ENCODE data around the gene NAPA. TPM values are rescaled to one million over a fixed set of nuclear protein-coding genes. Genes with fewer than 3 reads are reported as not detected.
A peak's percentile ranks its signal among the peaks of the same experiment; 100 is the strongest.

NAPA gene
- total RNA-seq, 1 experiment from 2014 or later = 61.3 TPM

- ChIA-PET POLR2A (interaction anchor here (1.0 kb wide), 1 partner anchor 16 kb away, joined by 3 read pairs; the partner anchor contains the start of gene KPTN), CTCF (interaction anchor here (0.6 to 2.5 kb wide), 7 partner anchors 31 to 298 kb away, joined by 3 to 20 read pairs (median 6); partner anchors contain the start of genes EHD2 and NAPA)
- H3K4me3 Mint-ChIP-seq = no peak overlapping the region
- peaks cover 44% of the 10 kb centered on the region for H3K4me1 Mint-ChIP-seq
- no peak overlapping the region for H3K27ac Mint-ChIP-seq
- DNase-seq (ENCODE audit: low spot score) (no peak), ATAC-seq (no peak)
- TF ChIP-seq FOXP1 (CRISPR knock-in tag; IDR thresholded peaks at IDR 0.05; ENCODE audit: borderline replicate concordance) = no peak
- no peak for TF ChIP-seq PREB (CRISPR knock-in tag; IDR thresholded peaks at IDR 0.05; ENCODE audit: borderline replicate concordance)
- no peaks in the 10 kb centered on the region for H3K36me3 Mint-ChIP-seq
- peaks cover 16% of the 10 kb centered on the region for H3K27me3 Mint-ChIP-seq (ENCODE audit: low read depth)
- no peaks in the 10 kb centered on the region for H3K9me3 Mint-ChIP-seq
Observed at GRCh38 chr19:47467914-47468313, 46.9 kb downstream of the NAPA start.

DNA sequence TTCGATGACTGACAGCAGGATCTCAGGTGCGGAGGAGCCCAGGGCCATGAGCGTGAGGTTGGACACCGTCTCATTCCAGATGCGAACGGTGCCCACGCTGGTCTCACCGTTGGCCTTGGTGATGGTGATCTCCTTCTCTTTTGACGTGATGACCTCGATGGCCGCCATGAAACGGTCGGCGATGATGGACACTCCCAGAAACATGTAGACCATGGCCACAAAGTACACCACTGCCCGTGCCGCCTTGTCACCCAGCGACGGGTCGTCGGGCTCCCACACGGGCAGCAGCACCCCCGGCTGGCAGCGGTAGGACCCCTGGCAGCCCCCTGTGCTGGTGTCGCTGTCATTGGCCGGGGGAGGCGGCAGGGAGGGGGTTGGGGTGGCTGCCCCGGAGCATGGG is 48.9 kb downstream of the NAPA start:
- Mint-ChIP-seq H3K4me3 (no peak overlapping the region), H3K4me1 (peaks cover 41% of the 10 kb centered on the region), H3K27me3 (ENCODE audit: low read depth) (peaks cover 11% of the 10 kb centered on the region), H3K36me3 (no peaks in the 10 kb centered on the region), H3K27ac (peak overlapping the region; percentile 53; the same call in 1 of the 2 replicates), H3K9me3 (no peaks in the 10 kb centered on the region)
- ATAC-seq (no peak), DNase-seq (ENCODE audit: low spot score) (no peak)
- ChIA-PET POLR2A (no interaction called here), CTCF (no interaction called here)
- TF ChIP-seq, protein P1, sequence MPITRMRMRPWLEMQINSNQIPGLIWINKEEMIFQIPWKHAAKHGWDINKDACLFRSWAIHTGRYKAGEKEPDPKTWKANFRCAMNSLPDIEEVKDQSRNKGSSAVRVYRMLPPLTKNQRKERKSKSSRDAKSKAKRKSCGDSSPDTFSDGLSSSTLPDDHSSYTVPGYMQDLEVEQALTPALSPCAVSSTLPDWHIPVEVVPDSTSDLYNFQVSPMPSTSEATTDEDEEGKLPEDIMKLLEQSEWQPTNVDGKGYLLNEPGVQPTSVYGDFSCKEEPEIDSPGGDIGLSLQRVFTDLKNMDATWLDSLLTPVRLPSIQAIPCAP (CRISPR knock-in tag; IDR thresholded peaks at IDR 0.05) = no peak
- no peak for TF ChIP-seq TEAD1 (CRISPR knock-in tag; IDR thresholded peaks at IDR 0.05)
- no peak for TF ChIP-seq ESRRA (CRISPR knock-in tag; IDR thresholded peaks at IDR 0.05; ENCODE audit: borderline replicate concordance)

DNA sequence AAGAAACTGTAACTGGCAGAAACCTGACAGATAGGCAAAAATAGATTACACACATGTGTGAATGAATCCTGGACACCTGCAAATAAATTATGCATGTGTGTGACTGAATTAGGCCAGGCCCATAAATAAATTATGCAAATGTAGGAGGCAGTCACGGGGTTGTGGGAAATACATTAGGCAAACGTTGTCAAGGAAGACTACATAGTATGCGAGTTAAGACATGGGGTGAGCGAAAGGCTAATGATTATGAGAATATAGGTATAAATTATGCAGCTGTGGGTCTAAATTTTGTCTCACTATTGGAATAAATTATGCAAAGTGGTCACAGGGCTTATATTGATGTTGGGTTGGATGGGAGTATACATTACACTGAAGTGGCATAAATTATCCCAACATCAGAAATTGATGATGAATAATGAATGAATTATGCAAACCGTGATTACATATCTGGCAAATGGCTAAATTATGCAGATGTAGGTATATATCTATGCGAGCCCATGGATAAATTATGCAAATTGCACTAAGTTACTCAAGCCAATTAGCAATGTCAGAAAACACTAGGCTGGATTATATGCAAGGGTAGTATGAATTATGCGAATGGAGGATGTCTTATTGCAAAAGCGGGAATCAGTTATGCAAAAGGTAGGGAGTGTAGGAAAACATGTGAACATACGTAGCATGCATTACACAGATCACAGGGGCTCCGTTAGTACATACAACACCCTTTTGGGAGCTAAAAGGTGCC is 50.0 kb downstream of the NAPA start:
- H3K27me3 Mint-ChIP-seq (ENCODE audit: low read depth) = peaks cover 3% of the 10 kb centered on the region; the same call in 1 of the 2 replicates
- no peaks in the 10 kb centered on the region for H3K9me3 Mint-ChIP-seq
- POLR2A ChIA-PET = no interaction called here
- H3K4me3 Mint-ChIP-seq = no peak overlapping the region
- DNase-seq (ENCODE audit: low spot score) (no peak), ATAC-seq (no peak)
- no peaks in the 10 kb centered on the region for H3K36me3 Mint-ChIP-seq
- peaks cover 31% of the 10 kb centered on the region for H3K4me1 Mint-ChIP-seq
- H3K27ac Mint-ChIP-seq = peak overlapping the region; percentile 58; the same call in 1 of the 2 replicates
- CTCF ChIA-PET = interaction anchor here (1.5 kb wide), 1 partner anchor 31 kb away, joined by 5 read pairs; no protein-coding TSS in a partner anchor
- no peak for TF ChIP-seq SMAD3 (CRISPR knock-in tag; IDR thresholded peaks at IDR 0.05; ENCODE audit: borderline replicate concordance)
- no peak for TF ChIP-seq ELF4 (CRISPR knock-in tag; IDR thresholded peaks at IDR 0.05; ENCODE audit: low read depth)
- no peak for TF ChIP-seq MXD4 (CRISPR knock-in tag; IDR thresholded peaks at IDR 0.05; ENCODE audit: borderline replicate concordance)
- TF ChIP-seq RORB (CRISPR knock-in tag; IDR thresholded peaks at IDR 0.05) = no peak
- no peak for TF ChIP-seq PREB (CRISPR knock-in tag; IDR thresholded peaks at IDR 0.05; ENCODE audit: borderline replicate concordance)
- TF ChIP-seq ZSCAN18 (CRISPR knock-in tag; IDR thresholded peaks at IDR 0.05) = no peak
- no peak for TF ChIP-seq STAT6 (CRISPR knock-in tag; conservative IDR thresholded peaks at IDR 0.05; ENCODE audit: low read depth)
- TF ChIP-seq, protein P2, sequence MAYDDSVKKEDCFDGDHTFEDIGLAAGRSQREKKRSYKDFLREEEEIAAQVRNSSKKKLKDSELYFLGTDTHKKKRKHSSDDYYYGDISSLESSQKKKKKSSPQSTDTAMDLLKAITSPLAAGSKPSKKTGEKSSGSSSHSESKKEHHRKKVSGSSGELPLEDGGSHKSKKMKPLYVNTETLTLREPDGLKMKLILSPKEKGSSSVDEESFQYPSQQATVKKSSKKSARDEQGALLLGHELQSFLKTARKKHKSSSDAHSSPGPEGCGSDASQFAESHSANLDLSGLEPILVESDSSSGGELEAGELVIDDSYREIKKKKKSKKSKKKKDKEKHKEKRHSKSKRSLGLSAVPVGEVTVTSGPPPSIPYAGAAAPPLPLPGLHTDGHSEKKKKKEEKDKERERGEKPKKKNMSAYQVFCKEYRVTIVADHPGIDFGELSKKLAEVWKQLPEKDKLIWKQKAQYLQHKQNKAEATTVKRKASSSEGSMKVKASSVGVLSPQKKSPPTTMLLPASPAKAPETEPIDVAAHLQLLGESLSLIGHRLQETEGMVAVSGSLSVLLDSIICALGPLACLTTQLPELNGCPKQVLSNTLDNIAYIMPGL (CRISPR knock-in tag; IDR thresholded peaks at IDR 0.05) = no peak
- TF ChIP-seq, protein P3, sequence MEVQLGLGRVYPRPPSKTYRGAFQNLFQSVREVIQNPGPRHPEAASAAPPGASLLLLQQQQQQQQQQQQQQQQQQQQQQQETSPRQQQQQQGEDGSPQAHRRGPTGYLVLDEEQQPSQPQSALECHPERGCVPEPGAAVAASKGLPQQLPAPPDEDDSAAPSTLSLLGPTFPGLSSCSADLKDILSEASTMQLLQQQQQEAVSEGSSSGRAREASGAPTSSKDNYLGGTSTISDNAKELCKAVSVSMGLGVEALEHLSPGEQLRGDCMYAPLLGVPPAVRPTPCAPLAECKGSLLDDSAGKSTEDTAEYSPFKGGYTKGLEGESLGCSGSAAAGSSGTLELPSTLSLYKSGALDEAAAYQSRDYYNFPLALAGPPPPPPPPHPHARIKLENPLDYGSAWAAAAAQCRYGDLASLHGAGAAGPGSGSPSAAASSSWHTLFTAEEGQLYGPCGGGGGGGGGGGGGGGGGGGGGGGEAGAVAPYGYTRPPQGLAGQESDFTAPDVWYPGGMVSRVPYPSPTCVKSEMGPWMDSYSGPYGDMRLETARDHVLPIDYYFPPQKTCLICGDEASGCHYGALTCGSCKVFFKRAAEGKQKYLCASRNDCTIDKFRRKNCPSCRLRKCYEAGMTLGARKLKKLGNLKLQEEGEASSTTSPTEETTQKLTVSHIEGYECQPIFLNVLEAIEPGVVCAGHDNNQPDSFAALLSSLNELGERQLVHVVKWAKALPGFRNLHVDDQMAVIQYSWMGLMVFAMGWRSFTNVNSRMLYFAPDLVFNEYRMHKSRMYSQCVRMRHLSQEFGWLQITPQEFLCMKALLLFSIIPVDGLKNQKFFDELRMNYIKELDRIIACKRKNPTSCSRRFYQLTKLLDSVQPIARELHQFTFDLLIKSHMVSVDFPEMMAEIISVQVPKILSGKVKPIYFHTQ (CRISPR knock-in tag; IDR thresholded peaks at IDR 0.05) = no peak
- no peak for TF ChIP-seq NFE2L1 (CRISPR knock-in tag; IDR thresholded peaks at IDR 0.05)
- TF ChIP-seq CREB1 (CRISPR knock-in tag; IDR thresholded peaks at IDR 0.05) = no peak
- no peak for TF ChIP-seq TEAD1 (CRISPR knock-in tag; IDR thresholded peaks at IDR 0.05)
- no peak for TF ChIP-seq ETV6 (CRISPR knock-in tag; IDR thresholded peaks at IDR 0.05)
